Peyer's patch (tissue), 4 donors: ENCODE results near the gene LHX3. TPM values are rescaled to one million over a fixed set of nuclear protein-coding genes. Genes with fewer than 3 reads are reported as not detected.

Source experiments
- DNase-seq, 3 donors: peaks; one replicate each; pipeline ENCODE4 v3.0.0-alpha.2; 2017 to 2019
- H3K27ac ChIP-seq, 4 donors: fragments of 200-600 bp; sonication (generic); one replicate each; pipeline ENCODE4 v1.5.1; 2016 to 2019
- H3K27me3 ChIP-seq, 2 donors: fragments of 200-600 bp; sonication (generic); one replicate each; pipeline ENCODE4 v1.5.1; 2019
- H3K36me3 ChIP-seq, 3 donors: fragments of 200-600 bp; sonication (generic); one replicate each; pipeline ENCODE4 v1.5.1; 2016 to 2019
- H3K4me1 ChIP-seq, 4 donors: fragments of 200-600 bp; sonication (generic); one replicate each; pipeline ENCODE4 v1.5.1; 2016 to 2019
- H3K4me3 ChIP-seq, 4 donors: fragments of 200-600 bp; sonication (generic); 1 replicate in 3 of 4; 2 replicates in 1 of 4; pipeline ENCODE4 v1.5.1; 2016 to 2019; ENCODE audit warnings: mild to moderate bottlenecking in 1 of 4
- H3K9me3 ChIP-seq, 4 donors: fragments of 200-600 bp; sonication (generic); one replicate each; pipeline ENCODE4 v1.5.1; 2016 to 2019; ENCODE audit warnings: mild to moderate bottlenecking in 1 of 4
- POLR2A ChIP-seq, 2 donors: fragments of 450-650 bp; IDR thresholded peaks; one replicate each; pipeline ENCODE4 v1.5.1; 2017; ENCODE audit warnings: antibody characterized with exemption in 2 of 2, mild to moderate bottlenecking in 2 of 2, moderate library complexity in 2 of 2
- total RNA-seq, 4 donors: library from RNA; depleted of rRNA; stranded (reverse); fragments of >200 nt; gene quantifications; one replicate each; pipeline ENCODE4 v1.1.0, GENCODE V29; 2016
- TF ChIP-seq, protein P1 (sequence below), 6 experiments: fragments of 450-650 bp in 4 of 6; fragments of 200-600 bp in 2 of 6; sonication (generic) in 1 of 6; IDR thresholded peaks; one replicate each; pipeline ENCODE4 v1.5.1; 2017 to 2019; ENCODE audit warnings: antibody characterized with exemption in 6 of 6, mild to moderate bottlenecking in 3 of 6, moderate library complexity in 1 of 6

Gene LHX3
- total RNA-seq, 4 donors from 2014 or later: not detected

DNA sequence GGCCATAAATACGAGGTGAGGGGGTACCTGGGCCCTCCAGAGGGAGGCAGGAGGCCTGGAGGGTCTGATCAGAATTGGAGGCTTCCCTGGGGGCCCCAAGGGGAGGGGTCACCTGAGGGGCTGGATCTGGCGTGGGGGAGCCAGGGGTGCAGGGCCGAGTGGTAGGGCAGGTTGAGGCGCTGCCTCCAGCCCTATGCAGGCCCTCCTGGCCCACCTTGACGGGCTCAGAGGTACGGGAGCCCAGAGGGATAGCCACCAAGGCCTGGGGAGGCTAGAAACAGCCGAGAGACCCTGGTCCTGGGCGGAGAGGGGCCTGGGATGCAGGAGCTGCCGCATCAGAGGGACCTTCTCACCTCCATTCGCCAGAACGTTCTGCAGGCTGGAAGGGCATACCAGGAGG, 24.3 kb downstream of the LHX3 start:
- Histone ChIP-seq H3K36me3 (no peaks in the 10 kb centered on the region), H3K4me3 (no peak overlapping the region), H3K27me3 (no peaks in the 10 kb centered on the region), H3K27ac (no peak overlapping the region), H3K4me1 (no peaks in the 10 kb centered on the region), H3K9me3 (no peaks in the 10 kb centered on the region)
- TF ChIP-seq POLR2A (IDR thresholded peaks at IDR 0.05): no peak
- TF ChIP-seq, protein P1, sequence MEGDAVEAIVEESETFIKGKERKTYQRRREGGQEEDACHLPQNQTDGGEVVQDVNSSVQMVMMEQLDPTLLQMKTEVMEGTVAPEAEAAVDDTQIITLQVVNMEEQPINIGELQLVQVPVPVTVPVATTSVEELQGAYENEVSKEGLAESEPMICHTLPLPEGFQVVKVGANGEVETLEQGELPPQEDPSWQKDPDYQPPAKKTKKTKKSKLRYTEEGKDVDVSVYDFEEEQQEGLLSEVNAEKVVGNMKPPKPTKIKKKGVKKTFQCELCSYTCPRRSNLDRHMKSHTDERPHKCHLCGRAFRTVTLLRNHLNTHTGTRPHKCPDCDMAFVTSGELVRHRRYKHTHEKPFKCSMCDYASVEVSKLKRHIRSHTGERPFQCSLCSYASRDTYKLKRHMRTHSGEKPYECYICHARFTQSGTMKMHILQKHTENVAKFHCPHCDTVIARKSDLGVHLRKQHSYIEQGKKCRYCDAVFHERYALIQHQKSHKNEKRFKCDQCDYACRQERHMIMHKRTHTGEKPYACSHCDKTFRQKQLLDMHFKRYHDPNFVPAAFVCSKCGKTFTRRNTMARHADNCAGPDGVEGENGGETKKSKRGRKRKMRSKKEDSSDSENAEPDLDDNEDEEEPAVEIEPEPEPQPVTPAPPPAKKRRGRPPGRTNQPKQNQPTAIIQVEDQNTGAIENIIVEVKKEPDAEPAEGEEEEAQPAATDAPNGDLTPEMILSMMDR (IDR thresholded peaks at IDR 0.05): no peak
- no peak for DNase-seq

DNA sequence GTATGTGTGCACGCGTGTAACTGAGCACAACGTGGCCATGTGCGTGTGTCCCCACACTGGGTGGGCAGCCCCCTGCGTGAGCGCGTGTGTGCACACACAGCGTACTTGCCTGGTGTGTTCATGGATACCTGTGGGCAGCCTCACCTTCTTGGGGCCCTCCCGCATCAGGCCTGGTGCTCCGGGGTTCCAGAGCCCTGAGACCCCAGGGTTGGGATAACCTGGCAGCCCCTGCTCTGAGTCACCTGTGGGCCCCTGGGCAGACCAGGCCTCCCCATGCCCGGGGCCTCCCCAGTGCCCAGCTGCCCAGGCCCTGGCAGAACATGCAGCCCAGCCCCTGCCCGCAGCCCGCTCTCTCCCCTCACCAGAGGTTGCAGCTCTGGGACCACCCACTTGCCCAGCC, 25.2 kb downstream of the LHX3 start:
- Histone ChIP-seq H3K27me3 (no peaks in the 10 kb centered on the region), H3K36me3 (no peaks in the 10 kb centered on the region), H3K27ac (no peak overlapping the region), H3K4me1 (no peaks in the 10 kb centered on the region), H3K9me3 (no peaks in the 10 kb centered on the region), H3K4me3 (no peak overlapping the region)
- TF ChIP-seq, protein P1 (IDR thresholded peaks at IDR 0.05): no peak
- no peak for TF ChIP-seq POLR2A (IDR thresholded peaks at IDR 0.05)
- no peak for DNase-seq

DNA sequence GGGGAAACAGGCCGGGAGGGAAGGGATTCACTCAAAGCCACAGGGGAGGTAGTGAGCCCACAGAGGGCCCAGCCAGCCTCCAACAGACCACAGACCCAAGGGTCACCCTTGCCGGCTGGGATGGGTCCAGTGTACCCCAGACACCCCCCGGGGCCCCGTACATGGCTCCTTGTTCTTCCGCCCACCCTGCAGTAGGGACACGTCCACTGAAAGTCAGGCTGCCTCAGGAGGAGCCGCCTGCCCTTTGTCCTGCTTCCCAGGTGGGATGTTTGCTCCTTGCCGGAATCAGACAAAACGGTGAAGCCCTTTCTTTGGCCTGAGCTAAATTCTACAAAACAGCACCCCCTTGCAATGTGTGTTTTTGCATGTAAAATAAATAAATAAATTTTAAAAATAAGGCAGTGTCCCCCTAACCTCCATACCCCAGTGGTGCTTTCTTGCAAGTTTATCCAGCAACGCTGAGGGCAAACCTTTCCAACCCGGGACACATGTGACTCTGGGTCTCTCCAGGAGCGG, 25.8 kb downstream of the LHX3 start:
- Histone ChIP-seq H3K4me1 (no peaks in the 10 kb centered on the region), H3K36me3 (no peaks in the 10 kb centered on the region), H3K27me3 (no peaks in the 10 kb centered on the region), H3K4me3 (no peak overlapping the region), H3K27ac (no peak overlapping the region), H3K9me3 (no peaks in the 10 kb centered on the region)
- TF ChIP-seq POLR2A (IDR thresholded peaks at IDR 0.05): no peak
- TF ChIP-seq, protein P1 (IDR thresholded peaks at IDR 0.05): no peak
- no peak for DNase-seq

DNA sequence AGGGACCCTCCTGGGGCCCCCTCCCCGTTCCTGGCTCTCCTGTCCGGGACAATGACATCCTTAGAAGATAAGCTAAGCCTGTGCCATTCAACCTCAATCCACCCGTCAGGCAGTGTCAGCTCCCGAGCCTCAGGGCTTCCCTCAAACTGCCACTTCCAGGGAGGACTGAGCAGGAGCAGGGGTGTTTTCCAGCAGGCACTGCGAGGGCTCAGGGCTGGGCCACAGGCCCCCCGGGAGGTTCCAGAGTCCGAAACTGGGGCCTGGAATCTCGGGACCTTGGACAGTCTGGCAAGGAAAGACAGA, 26.2 kb downstream of the LHX3 start:
- no peaks in the 10 kb centered on the region for H3K9me3 ChIP-seq
- H3K27me3 ChIP-seq: no peaks in the 10 kb centered on the region
- no peaks in the 10 kb centered on the region for H3K36me3 ChIP-seq
- no peaks in the 10 kb centered on the region for H3K4me1 ChIP-seq
- no peak for DNase-seq
- no peak overlapping the region for H3K4me3 ChIP-seq
- H3K27ac ChIP-seq: no peak overlapping the region
- TF ChIP-seq, protein P1 (IDR thresholded peaks at IDR 0.05): no peak
- TF ChIP-seq POLR2A (IDR thresholded peaks at IDR 0.05): no peak

DNA sequence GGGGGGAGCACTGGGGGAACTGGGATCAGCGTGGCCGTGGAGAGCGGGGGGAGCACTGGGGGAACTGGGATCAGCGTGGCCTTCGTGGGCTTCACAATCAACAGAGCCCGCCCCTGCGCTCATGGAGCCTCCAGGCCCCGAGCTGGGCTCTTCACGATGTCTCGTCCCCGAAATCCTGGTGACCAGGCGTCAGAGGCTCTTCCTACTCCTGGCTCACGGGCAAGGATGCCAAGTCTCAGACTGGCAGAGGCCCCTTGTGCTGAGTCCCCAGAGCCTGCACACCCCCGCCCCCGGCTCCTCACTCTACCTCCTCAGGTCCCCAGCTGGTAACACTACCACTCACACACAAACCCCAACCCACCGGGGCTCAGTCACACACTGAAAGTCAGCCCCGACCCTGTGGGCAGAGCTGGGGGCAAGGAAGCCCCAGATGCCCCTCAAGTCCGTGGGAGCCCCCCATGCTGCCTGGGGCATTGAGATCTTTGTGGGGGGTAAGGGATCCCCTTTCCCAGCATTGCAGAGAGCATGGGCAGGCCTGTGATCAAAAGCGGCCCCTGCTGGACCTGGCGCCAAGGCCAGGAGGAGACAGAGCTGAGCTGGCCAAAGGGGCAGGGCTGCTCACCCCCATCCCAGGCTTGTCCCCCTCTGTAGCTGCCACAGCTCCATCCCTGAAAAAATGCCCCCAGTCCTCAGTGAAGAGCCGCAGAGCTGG, 26.7 kb downstream of the LHX3 start:
- no peaks in the 10 kb centered on the region for H3K36me3 ChIP-seq
- no peak for DNase-seq
- no peaks in the 10 kb centered on the region for H3K9me3 ChIP-seq
- no peak for TF ChIP-seq POLR2A (IDR thresholded peaks at IDR 0.05)
- TF ChIP-seq, protein P1 (IDR thresholded peaks at IDR 0.05): no peak
- no peak overlapping the region for H3K4me3 ChIP-seq
- no peaks in the 10 kb centered on the region for H3K27me3 ChIP-seq
- no peak overlapping the region for H3K27ac ChIP-seq
- H3K4me1 ChIP-seq: no peaks in the 10 kb centered on the region
